Lower lobe of right lung (tissue), 2 donors: ENCODE results near the gene HINT3. TPM values are rescaled to one million over a fixed set of nuclear protein-coding genes. Genes with fewer than 3 reads are reported as not detected.
"Not testable (repeated sequence)": the region's sequence is repeated elsewhere in the genome, so short reads cannot be mapped to it uniquely, and the experiment has no call there.

Source experiments
- ATAC-seq, 2 donors: fragments of 200-7000 bp; cut with Tn5 transposase; one replicate each; pipeline ENCODE4 v1.9.1; 2020 to 2022; ENCODE audit warnings: mild to moderate bottlenecking in 2 of 2, moderate library complexity in 2 of 2
- DNase-seq: peaks from one replicate; pipeline ENCODE4 v3.0.0-alpha.2; 2020
- H3K27ac ChIP-seq: fragments of 200-600 bp; one replicate; pipeline ENCODE4 v1.8.0; 2022
- H3K27me3 ChIP-seq: fragments of 200-600 bp; one replicate; pipeline ENCODE4 v1.8.0; 2022; ENCODE audit warnings: low read depth
- H3K36me3 ChIP-seq: fragments of 200-600 bp; one replicate; pipeline ENCODE4 v1.8.0; 2022; ENCODE audit warnings: mild to moderate bottlenecking
- H3K4me1 ChIP-seq: fragments of 200-600 bp; one replicate; pipeline ENCODE4 v1.8.0; 2022
- H3K4me3 ChIP-seq: fragments of 200-600 bp; one replicate; pipeline ENCODE4 v1.8.0; 2022; ENCODE audit warnings: mild to moderate bottlenecking
- H3K9me3 ChIP-seq: fragments of 200-600 bp; one replicate; pipeline ENCODE4 v1.8.0; 2022
- CTCF ChIP-seq: fragments of 200-600 bp; IDR thresholded peaks from one replicate; pipeline ENCODE4 v1.8.0; 2022; ENCODE audit warnings: antibody characterized with exemption, mild to moderate bottlenecking
- intact Hi-C: fragments of 100-400 bp; cut with DNase I; formaldehyde crosslinking; loops from one replicate; pipeline ENCODE4 v1.11.0; 2022
- total RNA-seq: library from RNA; stranded (reverse); fragmentation: NEBNext Ultra II Directional; extraction: Animal tissue kit (Norgen Biotek cat#: 25700); gene quantifications from one replicate; pipeline ENCODE4 v1.2.1, GENCODE V29; 2021
- donor health status: DM: no; HTN: yes; CAD: no; lungs with severe emphysema.

Gene HINT3
- total RNA-seq, 1 donor from 2014 or later, result 28.3 TPM

GRCh38 chr6:125931733-125932450, 24.7 kb upstream of the HINT3 start:
- Histone ChIP-seq H3K36me3 (peaks cover 34% of the 10 kb centered on the region), H3K27ac (no peak overlapping the region), H3K4me1 (no peaks in the 10 kb centered on the region), H3K9me3 (no peaks in the 10 kb centered on the region), H3K27me3 (no peaks in the 10 kb centered on the region), H3K4me3 (no peak overlapping the region)
- intact Hi-C loops, result no loop called here
- no peak for TF ChIP-seq CTCF
- ATAC-seq (peak in 1 of 2 donors; percentile 40), DNase-seq (no peak)

GRCh38 chr6:125932451-125932795, 24.1 kb upstream of the HINT3 start:
- DNase-seq (no peak), ATAC-seq (no peak)
- peaks cover 28% of the 10 kb centered on the region for H3K36me3 ChIP-seq
- H3K9me3 ChIP-seq, result no peaks in the 10 kb centered on the region
- H3K27me3 ChIP-seq, result no peaks in the 10 kb centered on the region
- no peak overlapping the region for H3K27ac ChIP-seq
- intact Hi-C loops, result no loop called here
- H3K4me1 ChIP-seq, result no peaks in the 10 kb centered on the region
- no peak overlapping the region for H3K4me3 ChIP-seq
- no peak for TF ChIP-seq CTCF

- H3K36me3 ChIP-seq, H3K27ac ChIP-seq, intact Hi-C loops, H3K4me3 ChIP-seq, DNase-seq, H3K9me3 ChIP-seq, H3K27me3 ChIP-seq, ATAC-seq, H3K4me1 ChIP-seq: not testable (repeated sequence)
Observed at GRCh38 chr6:125935520-125935919, 21.1 kb upstream of the HINT3 start.

- intact Hi-C loops, result no loop called here
- DNase-seq (no peak), ATAC-seq (no peak)
- no peak overlapping the region for H3K4me3 ChIP-seq
- no peak overlapping the region for H3K27ac ChIP-seq
- TF ChIP-seq CTCF, result no peak
- H3K27me3 ChIP-seq, result no peaks in the 10 kb centered on the region
- no peaks in the 10 kb centered on the region for H3K9me3 ChIP-seq
- H3K36me3 ChIP-seq, result no peaks in the 10 kb centered on the region
- peaks cover 15% of the 10 kb centered on the region for H3K4me1 ChIP-seq
Observed at GRCh38 chr6:125939026-125939425, 17.5 kb upstream of the HINT3 start.

GRCh38 chr6:125939791-125940190, 16.8 kb upstream of the HINT3 start:
- no peak for TF ChIP-seq CTCF
- no peaks in the 10 kb centered on the region for H3K36me3 ChIP-seq
- no peaks in the 10 kb centered on the region for H3K27me3 ChIP-seq
- H3K4me1 ChIP-seq, result peaks cover 23% of the 10 kb centered on the region
- no peaks in the 10 kb centered on the region for H3K9me3 ChIP-seq
- ATAC-seq (no peak), DNase-seq (no peak)
- no peak overlapping the region for H3K27ac ChIP-seq
- no peak overlapping the region for H3K4me3 ChIP-seq
- intact Hi-C loops, result no loop called here

GRCh38 chr6:125940247-125941041, 16.1 kb upstream of the HINT3 start:
- Histone ChIP-seq H3K9me3 (no peaks in the 10 kb centered on the region), H3K4me1 (peaks cover 29% of the 10 kb centered on the region), H3K4me3 (no peak overlapping the region), H3K36me3 (no peaks in the 10 kb centered on the region), H3K27me3 (no peaks in the 10 kb centered on the region), H3K27ac (no peak overlapping the region)
- DNase-seq (no peak), ATAC-seq (no peak)
- intact Hi-C loops, result no loop called here
- no peak for TF ChIP-seq CTCF
